MM.1S (cell line): ENCODE data around the gene COLGALT1.
"Not testable (repeated sequence)": the region's sequence is repeated elsewhere in the genome, so short reads cannot be mapped to it uniquely, and the experiment has no call there.

Experiments used
- DNase-seq: peaks from one replicate; pipeline ENCODE4 v3.0.0-alpha.2; 2015
- H2AFZ ChIP-seq: fragments of 300-600 bp; sonication (generic); 2 replicates; pipeline ENCODE4 v1.6.0; 2016; ENCODE audit warnings: antibody characterized with exemption, low read length
- H3F3A ChIP-seq: fragments of 300-600 bp; sonication (generic); 2 replicates; pipeline ENCODE4 v1.6.1; 2016; ENCODE audit warnings: mild to moderate bottlenecking, antibody characterized with exemption, low read length, moderate library complexity, mixed read lengths; ENCODE audit not compliant: insufficient read depth
- H3K27ac ChIP-seq: fragments of 300-600 bp; sonication (generic); 2 replicates; pipeline ENCODE4 v1.5.1; 2016; ENCODE audit warnings: mild to moderate bottlenecking, low read length
- H3K27me3 ChIP-seq: fragments of 300-600 bp; sonication (generic); replicated peaks from 2 replicates; pipeline ENCODE4 v1.6.0; 2016; ENCODE audit warnings: low read length; ENCODE audit not compliant: insufficient read depth
- H3K36me3 ChIP-seq: fragments of 300-600 bp; sonication (generic); replicated peaks from 2 replicates; pipeline ENCODE4 v1.6.1; 2016; ENCODE audit warnings: mild to moderate bottlenecking, low read length, mixed read lengths; ENCODE audit not compliant: insufficient read depth
- H3K4me1 ChIP-seq: fragments of 300-600 bp; sonication (generic); 2 replicates; pipeline ENCODE4 v1.6.1; 2016; ENCODE audit warnings: low read length, mixed read lengths
- H3K4me2 ChIP-seq: fragments of 300-600 bp; sonication (generic); 2 replicates; pipeline ENCODE4 v1.6.0; 2016; ENCODE audit warnings: low read depth, low read length
- H3K4me3 ChIP-seq: fragments of 300-600 bp; sonication (generic); 2 replicates; pipeline ENCODE4 v1.5.1; 2016; ENCODE audit warnings: low read length, mixed read lengths
- H3K79me2 ChIP-seq: fragments of 300-600 bp; sonication (generic); 2 replicates; pipeline ENCODE4 v1.6.1; 2016; ENCODE audit warnings: mixed run types, low read length, mixed read lengths
- H3K9ac ChIP-seq: fragments of 300-600 bp; sonication (generic); 2 replicates; pipeline ENCODE4 v1.6.1; 2016; ENCODE audit warnings: low read length, mixed read lengths
- H3K9me2 ChIP-seq: fragments of 300-600 bp; sonication (generic); replicated peaks from 2 replicates; pipeline ENCODE4 v1.6.1; 2016; ENCODE audit warnings: mild to moderate bottlenecking, low read length, mixed read lengths; ENCODE audit not compliant: insufficient read depth
- H3K9me3 ChIP-seq: fragments of 300-600 bp; sonication (generic); replicated peaks from 2 replicates; pipeline ENCODE4 v1.6.1; 2016; ENCODE audit warnings: mild to moderate bottlenecking, low read length, mixed read lengths; ENCODE audit not compliant: insufficient read depth
- H4K20me1 ChIP-seq: fragments of 300-600 bp; sonication (generic); 2 replicates; pipeline ENCODE4 v1.6.1; 2016; ENCODE audit warnings: mild to moderate bottlenecking, low read length, moderate library complexity, mixed read lengths; ENCODE audit not compliant: insufficient read depth
- CTCF ChIP-seq: fragments of 300-600 bp; sonication (generic); IDR thresholded peaks from 2 replicates; pipeline ENCODE4 v1.5.1; 2016; ENCODE audit warnings: antibody characterized with exemption, low read length, mixed read lengths
- EZH2 ChIP-seq: fragments of 300-600 bp; sonication (generic); optimal IDR thresholded peaks from 2 replicates; pipeline ENCODE3; 2017; ENCODE audit warnings: low read depth, mild to moderate bottlenecking, antibody characterized with exemption, low read length, mixed read lengths
- EZH2phosphoT487 ChIP-seq: fragments of 300-600 bp; sonication (generic); IDR thresholded peaks from 2 replicates; pipeline ENCODE4 v1.6.1; 2018; ENCODE audit warnings: antibody characterized with exemption, low read length

Gene COLGALT1

GRCh38 chr19:17582613-17583012 lies 27.2 kb downstream of the COLGALT1 start:
- H3K9ac ChIP-seq = no peak overlapping the region
- H3K9me2 ChIP-seq = no peaks in the 10 kb centered on the region
- H2AFZ ChIP-seq = no peak overlapping the region
- no peaks in the 10 kb centered on the region for H4K20me1 ChIP-seq
- TF ChIP-seq CTCF = no peak
- TF ChIP-seq EZH2phosphoT487 = no peak
- TF ChIP-seq EZH2 = no peak
- no peaks in the 10 kb centered on the region for H3F3A ChIP-seq
- peaks cover 26% of the 10 kb centered on the region for H3K27me3 ChIP-seq
- H3K4me2 ChIP-seq = no peak overlapping the region
- H3K4me1 ChIP-seq = no peaks in the 10 kb centered on the region
- H3K27ac ChIP-seq = no peak overlapping the region
- H3K9me3 ChIP-seq = no peaks in the 10 kb centered on the region
- H3K79me2 ChIP-seq = no peaks in the 10 kb centered on the region
- no peaks in the 10 kb centered on the region for H3K36me3 ChIP-seq
- H3K4me3 ChIP-seq = no peak overlapping the region
- DNase-seq = no peak

- Histone ChIP-seq H3K4me1 (no peaks in the 10 kb centered on the region), H3K27ac (no peak overlapping the region), H2AFZ (no peak overlapping the region), H3K79me2 (no peaks in the 10 kb centered on the region), H3K27me3 (peaks cover 38% of the 10 kb centered on the region), H3K4me2 (no peak overlapping the region), H3F3A (no peaks in the 10 kb centered on the region), H3K4me3 (no peak overlapping the region), H4K20me1 (no peaks in the 10 kb centered on the region), H3K9me2 (no peaks in the 10 kb centered on the region), H3K9me3 (no peaks in the 10 kb centered on the region), H3K9ac (no peak overlapping the region), H3K36me3 (no peaks in the 10 kb centered on the region)
- DNase-seq = no peak
- TF ChIP-seq CTCF = no peak
- TF ChIP-seq EZH2phosphoT487 = no peak
- no peak for TF ChIP-seq EZH2
These were observed 28.7 kb downstream of the COLGALT1 start for GRCh38 chr19:17584132-17584531.

GRCh38 chr19:17585395-17585794 lies 29.9 kb downstream of the COLGALT1 start:
- not testable (repeated sequence) for H2AFZ ChIP-seq, H4K20me1 ChIP-seq, H3K79me2 ChIP-seq, H3F3A ChIP-seq, H3K4me3 ChIP-seq, H3K4me1 ChIP-seq, H3K9me3 ChIP-seq, H3K27ac ChIP-seq, H3K9me2 ChIP-seq, DNase-seq, H3K36me3 ChIP-seq, H3K4me2 ChIP-seq, H3K9ac ChIP-seq
- H3K27me3 ChIP-seq = peaks cover 50% of the 10 kb centered on the region

- Histone ChIP-seq H3K27ac (no peak overlapping the region), H3K9ac (no peak overlapping the region), H3F3A (no peaks in the 10 kb centered on the region), H3K4me1 (no peaks in the 10 kb centered on the region), H4K20me1 (no peaks in the 10 kb centered on the region), H3K4me2 (no peak overlapping the region), H3K36me3 (no peaks in the 10 kb centered on the region), H3K9me3 (no peaks in the 10 kb centered on the region), H3K79me2 (no peaks in the 10 kb centered on the region), H3K9me2 (no peaks in the 10 kb centered on the region), H3K4me3 (no peak overlapping the region), H2AFZ (no peak overlapping the region), H3K27me3 (peaks cover 74% of the 10 kb centered on the region)
- TF ChIP-seq CTCF = no peak
- TF ChIP-seq EZH2 = no peak
- no peak for TF ChIP-seq EZH2phosphoT487
- DNase-seq = no peak
These were observed 35.4 kb downstream of the COLGALT1 start for GRCh38 chr19:17590866-17591265.

- not testable (repeated sequence) for H3K4me2 ChIP-seq, H3K27ac ChIP-seq, DNase-seq, H3K36me3 ChIP-seq, H3K4me3 ChIP-seq, H3K9me2 ChIP-seq, H3K9me3 ChIP-seq, H3K9ac ChIP-seq, H4K20me1 ChIP-seq, H2AFZ ChIP-seq, H3K79me2 ChIP-seq, H3F3A ChIP-seq, H3K4me1 ChIP-seq
- H3K27me3 ChIP-seq = peaks cover 64% of the 10 kb centered on the region
These were observed 38.8 kb downstream of the COLGALT1 start for GRCh38 chr19:17594296-17594695.

- H3K9me2 ChIP-seq, H4K20me1 ChIP-seq, H3K36me3 ChIP-seq, H3F3A ChIP-seq, H3K4me3 ChIP-seq, H3K27ac ChIP-seq, H3K4me2 ChIP-seq, H3K9ac ChIP-seq, H3K9me3 ChIP-seq, H2AFZ ChIP-seq, DNase-seq, H3K79me2 ChIP-seq, H3K4me1 ChIP-seq: not testable (repeated sequence)
- peaks cover 68% of the 10 kb centered on the region for H3K27me3 ChIP-seq
These were observed 42.6 kb downstream of the COLGALT1 start for GRCh38 chr19:17598063-17598462.
